ENCODE results near the gene C11orf68.
"Not testable (repeated sequence)": the region's sequence is repeated elsewhere in the genome, so short reads cannot be mapped to it uniquely, and the experiment has no call there.

The C11orf68 gene

DNA sequence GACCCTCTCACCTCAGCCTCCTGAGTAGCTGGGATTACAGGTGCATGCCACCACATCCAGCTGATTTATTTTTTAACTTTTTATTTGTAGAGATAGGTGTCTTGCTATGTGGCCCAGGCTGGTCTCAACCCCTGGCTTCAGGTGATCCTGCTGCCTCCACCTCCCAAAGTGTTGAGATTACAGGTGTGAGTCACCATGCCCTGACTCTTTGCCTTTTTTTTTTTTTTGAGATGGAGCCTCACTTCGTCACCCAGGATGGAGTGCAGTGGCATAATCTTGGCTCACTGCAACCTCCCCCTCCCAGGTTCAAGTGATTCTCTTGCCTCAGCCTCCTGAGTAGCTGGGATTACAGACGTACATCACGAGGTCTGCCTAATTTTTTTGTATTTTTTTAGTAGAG, 32.8 kb upstream of the C11orf68 start:
- H3K36me3 Mint-ChIP-seq (ENCODE audit: insufficient read depth); ATAC-seq (replicated peaks); H3K27me3 Mint-ChIP-seq; DNase-seq; H3K9me3 Mint-ChIP-seq; H3K4me1 Mint-ChIP-seq (ENCODE audit: low read depth in 2 of 2); H3K4me3 Mint-ChIP-seq; H3K27ac Mint-ChIP-seq: not testable (repeated sequence)

DNA sequence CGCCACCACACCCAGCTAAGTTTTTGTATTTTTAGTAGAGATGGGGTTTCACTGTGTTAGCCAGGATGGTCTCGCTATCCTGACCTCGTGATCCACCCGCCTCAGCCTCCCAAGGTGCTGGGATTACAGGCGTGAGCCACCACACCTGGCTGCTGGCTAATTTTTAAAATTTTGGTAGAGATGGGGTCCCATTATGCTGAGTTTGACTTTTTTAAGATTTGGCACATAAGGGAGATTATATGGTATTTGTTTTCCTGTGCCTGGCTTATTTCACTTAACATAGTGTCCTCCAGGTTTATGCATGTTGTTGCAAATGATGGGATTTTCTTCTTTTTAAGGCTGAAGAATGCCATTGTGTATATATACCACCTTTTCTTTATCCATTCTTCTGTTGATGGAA, 31.8 kb upstream of the C11orf68 start:
- H3K4me3 Mint-ChIP-seq; DNase-seq; H3K27me3 Mint-ChIP-seq; H3K9me3 Mint-ChIP-seq; ATAC-seq (replicated peaks); H3K27ac Mint-ChIP-seq; H3K4me1 Mint-ChIP-seq (ENCODE audit: low read depth in 2 of 2); H3K36me3 Mint-ChIP-seq (ENCODE audit: insufficient read depth): not testable (repeated sequence)

DNA sequence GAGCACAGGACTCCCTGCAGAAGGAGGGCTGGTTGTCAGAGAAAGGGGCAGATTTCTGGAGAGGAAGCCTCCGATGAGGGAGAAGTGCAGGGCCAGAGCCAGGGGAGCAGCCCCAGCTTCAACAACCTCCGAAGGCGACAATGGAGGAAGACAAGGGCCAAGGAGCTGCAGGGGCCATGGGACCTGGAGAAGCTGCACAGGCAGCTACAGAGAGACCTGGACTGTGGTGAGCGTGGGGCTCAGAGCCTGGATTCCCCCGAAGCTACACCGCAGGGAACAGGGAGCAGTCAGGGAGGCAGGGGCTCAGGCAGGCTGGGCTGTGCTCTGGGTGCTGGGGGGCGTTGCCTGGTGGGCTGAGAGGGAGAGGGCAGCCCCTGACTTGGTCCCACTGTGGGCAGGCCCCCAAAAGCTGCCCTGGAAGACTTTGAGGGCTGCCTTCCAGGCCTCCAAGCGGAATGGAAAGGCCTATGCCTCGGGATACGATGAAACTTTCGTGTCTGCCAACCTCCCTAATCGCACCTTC, 28.8 kb upstream of the C11orf68 start:
- Mint-ChIP-seq H3K36me3 (ENCODE audit: insufficient read depth) (no peaks in the 10 kb centered on the region), H3K4me3 (no peak overlapping the region), H3K27ac (no peak overlapping the region), H3K27me3 (no peaks in the 10 kb centered on the region), H3K9me3 (no peaks in the 10 kb centered on the region), H3K4me1 (ENCODE audit: low read depth in 2 of 2) (no peaks in the 10 kb centered on the region)
- ATAC-seq (replicated peaks) (no peak), DNase-seq (no peak)

DNA sequence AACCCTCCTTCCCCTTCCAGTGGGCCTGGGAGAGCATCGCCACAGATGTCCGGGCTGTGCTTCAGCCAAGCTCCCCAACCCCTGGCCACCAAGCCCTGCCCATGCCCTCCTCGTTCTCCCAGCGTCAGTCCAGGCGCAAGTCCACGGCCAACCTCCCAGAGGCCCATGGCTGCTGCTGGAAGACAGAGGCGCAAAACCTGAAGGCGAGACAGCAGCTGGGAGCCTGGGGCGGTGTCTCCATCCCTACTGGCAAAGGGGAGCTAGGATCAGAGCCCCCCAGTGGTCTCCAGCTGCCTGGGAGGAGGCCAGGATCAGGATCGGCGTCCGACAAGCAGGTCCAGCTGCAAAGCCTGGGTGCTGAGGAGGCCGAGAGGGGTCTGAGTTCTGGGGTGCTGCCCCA, 28.3 kb upstream of the C11orf68 start:
- H3K27ac Mint-ChIP-seq: no peak overlapping the region
- no peaks in the 10 kb centered on the region for H3K36me3 Mint-ChIP-seq (ENCODE audit: insufficient read depth)
- DNase-seq (no peak), ATAC-seq (replicated peaks) (no peak)
- H3K27me3 Mint-ChIP-seq: no peaks in the 10 kb centered on the region
- H3K9me3 Mint-ChIP-seq: no peaks in the 10 kb centered on the region
- no peak overlapping the region for H3K4me3 Mint-ChIP-seq
- H3K4me1 Mint-ChIP-seq (ENCODE audit: low read depth in 2 of 2): no peaks in the 10 kb centered on the region

DNA sequence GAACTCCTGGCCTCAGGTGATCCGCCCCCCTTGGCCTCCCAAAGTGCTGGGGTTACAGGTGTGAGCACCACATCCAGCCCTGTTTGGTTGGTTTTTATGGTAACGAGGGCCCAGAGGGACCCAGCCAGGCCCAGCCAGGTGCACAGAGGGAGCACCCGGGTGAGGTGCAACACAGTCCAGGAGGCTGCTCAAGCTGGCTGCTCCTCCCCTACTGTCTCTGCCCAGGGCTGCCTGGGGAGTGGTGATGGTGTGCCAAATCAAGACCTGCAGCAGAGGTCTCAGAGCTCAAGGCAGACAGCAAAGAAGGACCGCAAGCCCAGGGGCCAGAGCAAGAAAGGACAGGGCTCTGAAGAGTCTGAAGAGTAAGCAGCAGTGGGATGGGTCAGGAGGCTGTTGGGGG, 27.8 kb upstream of the C11orf68 start:
- ATAC-seq (replicated peaks): no peak
- Mint-ChIP-seq H3K27me3 (peaks cover 0 to under 1% of the 10 kb centered on the region in 2 donors), H3K4me3 (no peak overlapping the region), H3K4me1 (ENCODE audit: low read depth in 2 of 2) (no peaks in the 10 kb centered on the region), H3K36me3 (ENCODE audit: insufficient read depth) (no peaks in the 10 kb centered on the region), H3K9me3 (no peaks in the 10 kb centered on the region), H3K27ac (no peak overlapping the region)
- no peak for DNase-seq

DNA sequence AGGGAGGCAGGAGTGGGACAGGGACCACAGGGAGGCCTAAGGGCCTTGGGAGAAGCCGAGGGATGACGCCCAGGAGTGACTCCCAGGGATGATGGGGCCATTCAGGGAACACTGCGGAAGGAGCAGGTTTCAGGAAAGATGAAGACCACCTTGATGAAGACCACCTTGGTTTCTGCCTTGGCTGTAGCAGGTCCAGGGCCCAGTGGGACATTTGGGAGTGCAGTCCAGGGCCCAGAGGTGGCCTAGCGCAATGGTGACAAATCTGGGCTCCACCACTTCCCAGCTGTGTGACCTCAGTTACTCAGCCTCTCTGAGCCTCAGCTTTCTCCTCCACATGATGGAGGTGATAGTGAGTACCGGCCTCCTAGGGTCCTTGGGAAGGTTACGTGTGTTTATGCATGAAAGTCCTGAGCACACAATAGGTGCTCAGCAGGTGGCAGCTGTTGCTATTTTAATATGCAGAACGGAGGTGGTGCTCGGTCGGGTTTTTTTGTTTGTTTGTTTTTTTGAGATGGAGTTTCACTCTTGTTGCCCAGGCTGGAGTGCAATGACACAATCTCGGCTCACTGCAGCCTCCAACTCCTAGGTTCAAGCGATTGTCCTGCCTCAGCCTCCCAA, 27.2 kb upstream of the C11orf68 start:
- Mint-ChIP-seq H3K4me1 (ENCODE audit: low read depth in 2 of 2) (no peaks in the 10 kb centered on the region), H3K27ac (no peak overlapping the region), H3K36me3 (ENCODE audit: insufficient read depth) (no peaks in the 10 kb centered on the region), H3K4me3 (no peak overlapping the region), H3K9me3 (no peaks in the 10 kb centered on the region), H3K27me3 (peaks cover 0 to 6% of the 10 kb centered on the region in 2 donors)
- no peak for DNase-seq
- no peak for ATAC-seq (replicated peaks)

DNA sequence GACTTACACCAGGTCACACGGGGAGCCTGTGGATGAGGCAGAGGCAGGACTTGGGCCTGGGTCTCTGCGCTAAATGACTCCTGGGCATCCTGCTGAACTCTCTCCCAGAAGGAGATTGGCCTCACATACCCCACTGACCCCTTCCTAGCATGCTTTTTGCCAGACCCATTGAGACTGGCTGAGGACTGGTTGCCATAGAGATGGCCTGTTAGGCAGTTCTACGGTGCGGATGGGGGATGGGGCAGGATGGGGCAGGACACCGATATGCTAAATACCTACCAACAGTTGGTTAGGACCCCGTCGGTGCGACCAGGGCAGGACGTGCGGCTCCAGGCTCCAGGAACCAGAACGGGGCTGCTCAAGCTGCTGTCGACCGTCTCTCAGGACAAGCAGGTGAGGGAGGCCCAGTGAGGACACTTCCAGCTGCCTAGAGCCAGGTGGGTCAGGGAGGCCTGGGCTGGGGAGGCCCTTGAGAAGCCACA, 26.6 kb upstream of the C11orf68 start, which contains the start of gene TSGA10IP:
TSS of gene TSGA10IP (plus strand) at position 51 of the 482 bp plus-strand sequence. CDS start at position 247, 196 bp downstream.
- ATAC-seq (replicated peaks) (no peak), DNase-seq (no peak)
- no peak within 1 kb of the TSS for H3K27ac Mint-ChIP-seq
- no peaks in the 10 kb centered on the region for H3K36me3 Mint-ChIP-seq (ENCODE audit: insufficient read depth)
- no peak within 1 kb of the TSS for H3K4me3 Mint-ChIP-seq
- peaks cover 0 to 7% of the 10 kb centered on the region in 2 donors for H3K27me3 Mint-ChIP-seq
- no peaks in the 10 kb centered on the region for H3K4me1 Mint-ChIP-seq (ENCODE audit: low read depth in 2 of 2)
- H3K9me3 Mint-ChIP-seq: no peaks in the 10 kb centered on the region

DNA sequence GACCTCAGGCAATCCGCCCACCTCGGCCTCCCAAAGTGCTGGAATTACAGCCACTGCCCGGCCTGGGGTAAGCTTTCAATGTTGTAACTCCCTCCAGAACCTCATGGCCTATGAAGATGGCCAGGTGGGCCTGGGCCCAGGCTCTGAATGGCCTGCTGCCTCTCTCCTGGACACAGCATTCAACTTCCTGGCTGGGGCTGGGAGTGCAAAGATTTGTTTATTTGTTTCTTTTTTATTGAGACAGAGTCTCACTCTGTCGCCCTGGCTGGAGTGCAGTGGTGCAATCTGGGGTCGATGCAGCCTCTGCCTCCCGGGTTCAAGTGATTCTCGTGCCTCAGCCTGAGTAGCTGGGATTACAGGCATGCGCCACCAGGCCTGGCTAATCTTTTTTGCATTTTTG, 25.9 kb upstream of the C11orf68 start:
- Mint-ChIP-seq H3K36me3 (ENCODE audit: insufficient read depth) (no peaks in the 10 kb centered on the region), H3K9me3 (no peaks in the 10 kb centered on the region), H3K27me3 (peaks cover 0 to 7% of the 10 kb centered on the region in 2 donors), H3K4me3 (no peak overlapping the region), H3K27ac (no peak overlapping the region), H3K4me1 (ENCODE audit: low read depth in 2 of 2) (no peaks in the 10 kb centered on the region)
- no peak for ATAC-seq (replicated peaks)
- no peak for DNase-seq

DNA sequence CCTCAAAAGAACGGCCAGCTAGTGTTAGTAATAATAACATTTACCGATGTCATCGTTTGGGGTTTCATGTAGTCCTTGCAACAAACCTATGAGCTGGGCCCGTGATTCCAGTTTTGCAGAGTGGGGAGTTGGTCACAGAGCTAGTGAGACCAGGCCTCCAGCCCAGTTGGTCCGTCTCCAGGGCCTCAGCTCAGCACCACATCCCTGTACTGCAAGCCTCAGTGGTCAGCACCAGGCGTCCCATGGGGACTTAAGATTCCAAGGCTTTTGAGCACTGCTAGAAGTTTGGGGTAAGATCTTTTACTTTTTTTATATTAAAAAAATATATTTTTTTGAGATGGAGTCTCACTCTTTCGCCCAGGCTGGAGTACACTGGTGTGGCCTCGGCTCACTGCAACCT, 25.3 kb upstream of the C11orf68 start:
- Mint-ChIP-seq H3K4me3 (no peak overlapping the region), H3K9me3 (no peaks in the 10 kb centered on the region), H3K27me3 (peaks cover 0 to 7% of the 10 kb centered on the region in 2 donors), H3K36me3 (ENCODE audit: insufficient read depth) (no peaks in the 10 kb centered on the region), H3K4me1 (ENCODE audit: low read depth in 2 of 2) (no peaks in the 10 kb centered on the region), H3K27ac (no peak overlapping the region)
- DNase-seq (no peak), ATAC-seq (replicated peaks) (no peak)

DNA sequence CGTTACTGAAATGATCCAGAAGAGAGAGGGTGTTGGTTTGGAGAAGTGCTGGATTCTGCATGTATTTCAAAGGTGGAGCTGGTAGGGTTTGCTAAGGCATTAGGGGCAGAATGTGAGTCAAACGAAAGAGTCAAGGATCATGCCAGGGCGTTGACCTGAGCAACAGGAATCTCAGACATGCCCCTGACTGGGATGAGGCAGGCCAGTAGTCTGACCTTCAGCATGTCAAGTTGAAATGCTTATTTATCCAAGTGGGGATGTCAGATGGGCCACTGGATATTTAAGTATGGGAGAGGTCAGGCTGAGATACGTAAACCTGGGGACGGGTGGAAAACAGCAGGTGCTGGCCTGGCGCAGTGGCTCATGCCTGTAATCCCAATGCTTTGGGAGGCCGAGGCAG, 23.7 kb upstream of the C11orf68 start:
- Mint-ChIP-seq H3K36me3 (ENCODE audit: insufficient read depth) (no peaks in the 10 kb centered on the region), H3K27me3 (peaks cover 7 to 14% of the 10 kb centered on the region in 2 donors), H3K4me3 (no peak overlapping the region), H3K9me3 (no peaks in the 10 kb centered on the region), H3K4me1 (ENCODE audit: low read depth in 2 of 2) (no peaks in the 10 kb centered on the region), H3K27ac (peak overlapping the region in 1 of 2 donors; percentile 69)
- DNase-seq: no peak
- no peak for ATAC-seq (replicated peaks)

DNA sequence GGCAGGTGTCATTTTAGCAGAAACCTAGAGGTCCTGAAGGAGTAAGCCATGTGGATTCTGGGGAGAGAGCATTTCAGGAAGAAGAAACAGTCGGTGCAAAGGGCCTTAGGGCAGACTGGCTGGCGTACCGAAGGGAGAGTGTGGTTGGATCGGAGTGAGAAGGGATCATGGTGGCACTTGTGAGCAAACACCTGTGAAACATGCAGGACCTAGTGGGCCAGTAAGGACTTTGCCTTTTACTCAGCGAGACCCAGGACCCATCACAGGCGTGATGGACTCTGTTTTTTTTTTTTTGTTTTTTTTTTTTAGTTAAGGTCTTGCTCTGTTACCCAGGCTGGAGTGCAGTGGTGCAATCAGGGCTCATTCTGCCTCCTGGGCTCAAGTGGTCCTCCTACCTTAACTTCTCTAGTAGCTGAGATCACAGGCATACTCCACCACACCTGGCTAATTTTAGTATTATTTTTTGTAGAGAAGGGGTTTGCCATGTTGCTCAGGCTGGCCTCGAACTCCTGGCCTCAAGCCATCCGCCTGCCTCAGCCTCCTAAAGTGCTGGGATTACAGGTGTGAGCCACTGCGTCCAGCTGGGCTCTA, 23.0 kb upstream of the C11orf68 start:
- Mint-ChIP-seq H3K9me3 (no peaks in the 10 kb centered on the region), H3K27ac (peak overlapping the region in 1 of 2 donors; percentile 69), H3K4me3 (no peak overlapping the region), H3K4me1 (ENCODE audit: low read depth in 2 of 2) (no peaks in the 10 kb centered on the region), H3K27me3 (peaks cover 7 to 21% of the 10 kb centered on the region in 2 donors), H3K36me3 (ENCODE audit: insufficient read depth) (peaks cover 3% of the 10 kb centered on the region)
- no peak for DNase-seq
- ATAC-seq (replicated peaks): no peak

DNA sequence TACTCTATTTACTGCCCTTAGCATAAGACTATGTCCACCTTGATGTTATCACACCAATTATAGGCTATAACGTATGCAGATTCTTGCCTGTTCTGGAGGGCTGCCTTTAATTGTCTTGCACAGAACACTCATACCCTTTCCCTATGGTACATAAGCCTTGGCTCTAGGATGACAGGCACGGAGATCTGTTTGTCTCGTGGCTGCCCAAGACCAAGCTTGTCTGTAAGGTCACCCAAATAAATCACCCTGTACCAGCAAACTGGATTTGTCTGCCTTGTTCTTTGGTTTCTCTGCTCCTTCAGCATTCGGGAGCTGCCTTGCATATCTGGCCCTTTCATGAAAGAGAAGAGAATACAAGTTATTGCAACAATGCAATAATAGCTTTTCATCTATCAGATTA, 18.9 kb upstream of the C11orf68 start:
- ATAC-seq (replicated peaks) (no peak), DNase-seq (no peak)
- H3K9me3 Mint-ChIP-seq: no peaks in the 10 kb centered on the region
- H3K27me3 Mint-ChIP-seq: peaks cover 7 to 22% of the 10 kb centered on the region in 2 donors
- H3K36me3 Mint-ChIP-seq (ENCODE audit: insufficient read depth): peaks cover 3% of the 10 kb centered on the region
- H3K27ac Mint-ChIP-seq: no peak overlapping the region
- H3K4me3 Mint-ChIP-seq: no peak overlapping the region
- no peaks in the 10 kb centered on the region for H3K4me1 Mint-ChIP-seq (ENCODE audit: low read depth in 2 of 2)

DNA sequence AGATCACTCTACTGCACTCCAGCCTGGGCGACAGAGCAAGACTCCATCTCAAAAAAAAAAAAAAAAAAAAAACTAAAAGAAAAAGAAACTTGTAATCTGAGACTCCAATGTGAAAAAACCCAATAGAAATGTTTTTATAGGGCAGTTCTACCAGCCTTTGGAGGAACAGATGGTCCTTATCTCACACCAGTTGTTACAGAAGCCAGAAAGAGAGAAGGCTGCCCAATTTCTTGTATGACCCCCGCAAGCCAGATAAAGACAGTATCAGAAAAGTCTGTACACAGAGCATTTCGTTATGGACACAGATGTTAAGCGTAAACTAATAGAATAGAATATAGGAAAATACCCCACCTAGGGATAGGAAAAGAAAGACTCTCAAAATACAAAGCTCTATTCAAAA, 15.2 kb upstream of the C11orf68 start:
- Mint-ChIP-seq H3K36me3 (ENCODE audit: insufficient read depth) (peaks cover 9% of the 10 kb centered on the region), H3K4me3 (no peak overlapping the region), H3K4me1 (ENCODE audit: low read depth in 2 of 2) (peaks cover 0 to 10% of the 10 kb centered on the region in 2 donors), H3K27me3 (peaks cover 0 to 22% of the 10 kb centered on the region in 2 donors), H3K9me3 (no peaks in the 10 kb centered on the region), H3K27ac (no peak overlapping the region)
- DNase-seq (no peak), ATAC-seq (replicated peaks) (no peak)

DNA sequence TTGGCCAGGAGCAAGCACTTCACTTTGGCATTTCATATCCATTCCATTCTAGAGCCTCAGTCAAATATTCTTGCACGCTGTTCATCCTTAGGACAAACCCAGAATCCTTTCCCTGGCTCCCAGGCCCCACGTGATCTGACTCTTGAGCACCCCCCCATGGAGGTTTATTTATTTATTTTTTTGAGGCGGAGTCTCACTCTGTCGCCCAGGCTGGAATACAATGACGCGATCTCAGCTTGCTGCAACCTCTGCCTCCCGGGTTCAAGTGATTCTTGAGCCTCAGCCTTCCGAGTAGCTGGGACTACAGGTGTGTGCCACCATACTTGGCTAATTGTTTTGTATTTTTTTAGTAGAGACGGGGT, 13.7 kb upstream of the C11orf68 start:
- H3K27ac Mint-ChIP-seq: peak overlapping the region in 1 of 2 donors; percentile 38
- no peak overlapping the region for H3K4me3 Mint-ChIP-seq
- no peak for ATAC-seq (replicated peaks)
- H3K36me3 Mint-ChIP-seq (ENCODE audit: insufficient read depth): peaks cover 23% of the 10 kb centered on the region
- peaks cover 0 to 8% of the 10 kb centered on the region in 2 donors for H3K27me3 Mint-ChIP-seq
- DNase-seq: no peak
- no peaks in the 10 kb centered on the region for H3K9me3 Mint-ChIP-seq
- peaks cover 14 to 23% of the 10 kb centered on the region in 2 donors for H3K4me1 Mint-ChIP-seq (ENCODE audit: low read depth in 2 of 2)

Measured in effector memory CD8-positive, alpha-beta T cell (primary cell).